Measurements from ENCODE around the gene PLEKHS1.
"Not testable (repeated sequence)": the region's sequence is repeated elsewhere in the genome, so short reads cannot be mapped to it uniquely, and the experiment has no call there.

PLEKHS1 gene

GRCh38 chr10:113801569-113801968 is 50.1 kb downstream of the PLEKHS1 start:
- no peak for DNase-seq

DNA sequence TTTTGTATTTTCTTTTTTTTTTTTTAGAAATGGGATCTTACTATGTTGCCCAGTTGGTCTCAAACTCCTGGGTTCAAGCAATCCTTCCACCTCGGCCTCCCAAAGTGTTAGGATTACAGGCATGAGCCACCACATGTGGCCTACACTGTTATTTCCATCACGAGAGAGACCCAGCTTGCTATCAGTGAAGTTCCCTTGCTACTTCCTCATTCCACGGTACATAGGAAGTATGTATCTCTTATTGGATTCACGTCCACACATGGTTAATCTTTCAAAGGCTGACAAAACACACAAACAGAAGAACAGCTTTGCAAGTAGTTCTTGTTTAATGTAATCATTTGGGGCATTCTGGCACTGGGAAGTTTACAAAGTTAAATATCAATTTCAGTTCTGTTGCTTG is 51.5 kb downstream of the PLEKHS1 start:
- no peak for DNase-seq

- DNase-seq = no peak
Measured at GRCh38 chr10:113806503-113806902, 55.0 kb downstream of the PLEKHS1 start.

DNA sequence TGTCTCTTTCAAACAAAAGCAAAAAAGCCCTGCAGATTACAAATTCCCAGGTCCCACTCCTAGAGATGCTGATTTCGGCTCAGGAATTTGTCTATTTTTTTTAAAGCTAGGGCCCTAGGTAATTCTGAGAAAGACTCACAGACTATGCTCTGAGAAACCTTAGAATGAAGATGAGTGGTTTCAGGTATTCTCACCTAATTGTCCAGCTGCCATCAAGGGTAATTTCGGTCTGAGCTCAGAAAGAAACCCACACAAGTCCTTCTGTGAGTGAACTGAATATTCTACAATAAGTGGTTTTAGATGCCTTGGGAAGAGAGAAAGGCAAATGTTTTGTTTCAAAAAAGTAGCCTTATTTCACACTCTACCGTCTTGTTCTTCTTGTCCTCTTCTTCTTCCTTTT is 56.7 kb downstream of the PLEKHS1 start:
- no peak for DNase-seq

GRCh38 chr10:113814700-113815099 is 63.2 kb downstream of the PLEKHS1 start:
- DNase-seq = not testable (repeated sequence)

DNA sequence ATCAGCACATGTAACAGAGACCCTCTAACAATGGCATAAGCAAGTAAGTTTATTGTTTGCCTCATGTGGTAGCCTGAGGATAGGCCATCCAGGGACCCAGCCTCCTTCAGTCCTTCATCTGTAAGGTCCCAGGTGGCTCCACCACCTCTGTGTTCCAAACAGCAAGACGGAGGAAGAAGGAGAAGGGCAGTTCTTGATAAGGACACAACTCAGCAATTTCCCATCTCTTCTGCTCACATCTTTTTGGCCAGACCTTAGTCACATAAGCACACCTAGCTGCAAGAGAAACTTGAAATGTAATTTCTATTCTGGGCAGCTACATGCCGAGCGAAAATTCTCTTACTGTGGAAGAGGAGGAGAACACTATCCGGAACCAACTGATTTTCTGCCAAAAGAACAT is 68.5 kb downstream of the PLEKHS1 start:
- no peak for DNase-seq

GRCh38 chr10:113820507-113820906 is 69.0 kb downstream of the PLEKHS1 start:
- no peak for DNase-seq

DNA sequence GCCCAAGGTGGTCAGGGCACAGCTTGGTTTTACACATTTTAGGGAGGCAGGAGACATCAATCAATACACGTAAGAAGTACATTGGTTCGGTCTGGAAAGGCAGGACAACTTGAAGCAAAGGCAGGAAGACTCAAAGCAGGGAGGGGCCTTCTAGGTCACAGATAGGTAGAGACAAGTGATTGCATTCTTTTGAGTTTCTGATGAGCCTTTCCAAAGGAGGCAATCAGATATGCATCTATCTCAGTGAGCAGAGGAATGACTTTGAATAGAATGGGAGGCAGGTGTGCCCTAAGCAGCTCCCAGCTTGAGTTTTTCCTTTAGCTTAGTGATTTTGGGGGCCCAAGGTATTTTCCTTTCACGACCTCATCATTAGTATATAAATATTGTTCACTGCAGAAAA is 69.8 kb downstream of the PLEKHS1 start:
- not testable (repeated sequence) for DNase-seq

DNA sequence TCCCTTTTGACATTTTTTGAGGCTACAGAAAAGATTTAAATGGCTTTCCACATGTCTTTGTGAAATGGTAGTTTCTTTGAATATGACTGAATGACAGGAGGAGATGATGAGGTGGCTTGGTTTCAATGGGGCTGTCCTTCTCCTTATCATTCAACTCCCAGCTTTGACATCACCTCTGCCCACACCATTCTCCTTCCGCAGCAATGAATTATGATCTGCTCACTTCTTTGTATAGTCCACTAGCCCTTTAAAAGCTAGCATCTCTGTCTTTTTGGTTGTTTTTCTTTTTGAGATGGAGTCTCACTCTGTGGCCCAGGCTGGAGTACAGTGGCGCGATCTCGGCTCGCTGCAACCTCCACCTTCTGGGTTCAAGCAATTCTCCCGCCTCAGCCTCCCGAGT is 70.7 kb downstream of the PLEKHS1 start:
- no peak for DNase-seq

DNA sequence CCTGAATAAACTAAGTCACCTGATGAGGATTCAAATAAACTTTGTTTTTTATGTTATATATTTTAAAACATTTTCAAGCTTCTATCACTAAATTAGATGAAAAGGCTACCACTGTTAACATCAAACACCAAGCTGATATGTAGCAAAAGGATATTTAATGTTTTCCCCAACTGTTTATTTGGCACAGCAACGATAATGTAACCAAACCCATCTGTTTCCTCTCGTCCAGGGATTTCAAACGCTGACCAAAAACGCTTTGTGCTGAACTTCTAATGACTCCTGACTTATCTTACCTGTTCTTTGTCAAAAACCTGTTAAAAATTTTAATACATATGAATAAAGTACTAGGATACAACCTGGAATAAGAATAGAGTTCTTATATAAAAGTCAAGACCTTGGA is 71.9 kb downstream of the PLEKHS1 start:
- DNase-seq = no peak

- no peak for DNase-seq
Measured at GRCh38 chr10:113825791-113826190, 74.3 kb downstream of the PLEKHS1 start.

GRCh38 chr10:113828567-113828966 is 77.1 kb downstream of the PLEKHS1 start:
- not testable (repeated sequence) for DNase-seq
